ENCODE data around the gene FBXO47.
"Not testable (repeated sequence)": the region's sequence is repeated elsewhere in the genome, so short reads cannot be mapped to it uniquely, and the experiment has no call there.

DNA sequence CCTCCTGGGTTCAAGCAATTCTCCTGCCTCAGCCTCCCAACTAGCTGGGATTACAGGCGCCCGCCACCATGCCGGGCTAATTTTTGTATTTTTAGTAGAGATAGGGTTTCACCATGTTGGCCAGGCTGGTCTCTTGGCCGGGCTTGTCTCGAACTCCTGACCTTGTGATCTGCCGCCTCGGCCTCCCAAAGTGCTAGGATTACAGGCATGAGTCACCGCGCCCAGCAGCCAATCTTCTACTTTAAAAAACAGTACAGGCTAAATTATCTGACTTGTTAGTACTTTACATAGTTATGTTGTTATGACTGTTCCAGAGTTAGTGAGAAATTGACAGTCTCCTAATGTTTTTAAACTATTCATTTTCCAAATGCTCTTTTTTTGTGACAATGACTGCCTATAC, 33.2 kb downstream of the FBXO47 start:
- not testable (repeated sequence) for TF ChIP-seq POLR2AphosphoS5 (IDR thresholded peaks at IDR 0.05; ENCODE audit: borderline replicate concordance, low read depth, low read length); EZH2 (IDR thresholded peaks at IDR 0.05)
